Esophagus muscularis mucosa (tissue), 4 donors: ENCODE data around the gene DOK7. TPM values are rescaled to one million over a fixed set of nuclear protein-coding genes. Genes with fewer than 3 reads are reported as not detected.

Source experiments
- DNase-seq: peaks from one replicate; pipeline ENCODE4 v3.0.0-alpha.2; 2017; ENCODE audit errors: extremely low spot score
- H3K27ac ChIP-seq, 4 donors: fragments of 200-600 bp; sonication (generic); replicated peaks in 1 of 4; 1 replicate in 3 of 4; 2 replicates in 1 of 4; pipeline ENCODE4 v1.5.1; 2016 to 2019; ENCODE audit warnings: mild to moderate bottlenecking in 1 of 4
- H3K27me3 ChIP-seq, 4 donors: fragments of 200-600 bp; sonication (generic); one replicate each; pipeline versions ENCODE4 v1.5.1 to v1.6.0; 2016 to 2019
- H3K36me3 ChIP-seq, 4 donors: fragments of 200-600 bp; sonication (generic); one replicate each; pipeline ENCODE4 v1.5.1; 2016 to 2019
- H3K4me1 ChIP-seq, 4 donors: fragments of 200-600 bp; sonication (generic); one replicate each; pipeline ENCODE4 v1.5.1; 2016 to 2019
- H3K4me3 ChIP-seq, 4 donors: fragments of 200-600 bp; sonication (generic); 1 replicate in 2 of 4; 2 replicates in 2 of 4; pipeline ENCODE4 v1.5.1; 2016 to 2019; ENCODE audit warnings: mild to moderate bottlenecking in 4 of 4, moderate library complexity in 1 of 4
- H3K9me3 ChIP-seq, 4 donors: fragments of 200-600 bp; sonication (generic); 1 replicate in 3 of 4; 2 replicates in 1 of 4; pipeline ENCODE4 v1.5.1; 2016 to 2019
- CTCF ChIP-seq, 3 experiments: fragments of 200-600 bp in 2 of 3; fragments of 450-650 bp in 1 of 3; sonication (generic) in 2 of 3; IDR thresholded peaks; one replicate each; pipeline ENCODE4 v1.5.1; 2017 to 2019; ENCODE audit warnings: antibody characterized with exemption in 3 of 3, mild to moderate bottlenecking in 2 of 3, moderate library complexity in 1 of 3
- EP300 ChIP-seq: sonication (generic); formaldehyde crosslinking; IDR thresholded peaks from one replicate; pipeline ENCODE4 v1.6.1; 2017; ENCODE audit warnings: antibody characterized with exemption
- POLR2A ChIP-seq: fragments of 450-650 bp; IDR thresholded peaks from one replicate; pipeline ENCODE4 v1.6.1; 2017; ENCODE audit warnings: antibody characterized with exemption, moderate library complexity, mild to moderate bottlenecking, low read depth
- POLR2AphosphoS5 ChIP-seq, 2 donors: sonication (generic); formaldehyde crosslinking; IDR thresholded peaks; one replicate each; pipeline ENCODE4 v1.6.1; 2017; ENCODE audit warnings: antibody characterized with exemption in 2 of 2
- whole genome bisulfite sequencing: methylation state at CpG from one replicate; pipeline ENCODE4 v1.1.5; 2018; 5-methylcytosine and 5-hydroxymethylcytosine counted together
- intact Hi-C: fragments of 100-400 bp; cut with DNase I; formaldehyde crosslinking; loops from one replicate; pipeline ENCODE4 v1.15.1; 2023
- total RNA-seq, 4 donors: library from RNA; depleted of rRNA; stranded (reverse); fragments of >200 nt; gene quantifications; one replicate each; pipeline versions ENCODE4 v1.1.0 to v1.2.1, GENCODE V29; 2016

The DOK7 gene
- total RNA-seq, 4 donors from 2014 or later: 0.50 to 1.7 (median 1.4) TPM

- Histone ChIP-seq H3K36me3 (peaks cover 67 to 94% (median 84%) of the 10 kb centered on the region in 4 donors), H3K27me3 (no peaks in the 10 kb centered on the region), H3K27ac (no peak overlapping the region), H3K4me3 (no peak overlapping the region), H3K9me3 (no peaks in the 10 kb centered on the region), H3K4me1 (peaks cover 0 to 15% (median 0%) of the 10 kb centered on the region in 4 donors)
- no peak for TF ChIP-seq EP300
- no peak for TF ChIP-seq CTCF (IDR thresholded peaks at IDR 0.05)
- TF ChIP-seq POLR2AphosphoS5 (IDR thresholded peaks at IDR 0.05): no peak
- TF ChIP-seq POLR2A: no peak
- no peak for DNase-seq
- intact Hi-C loops: no loop called here
- 72% methylated on average over 5 of the region's 15 CpGs for WGBS
Observed at GRCh38 chr4:3522326-3522640, 59.2 kb downstream of the DOK7 start.

GRCh38 chr4:3522651-3523050 is 59.5 kb downstream of the DOK7 start:
- Histone ChIP-seq H3K4me1 (peaks cover 0 to 19% (median 0%) of the 10 kb centered on the region in 4 donors), H3K27ac (no peak overlapping the region), H3K27me3 (no peaks in the 10 kb centered on the region), H3K9me3 (no peaks in the 10 kb centered on the region), H3K36me3 (peaks cover 63 to 94% (median 82%) of the 10 kb centered on the region in 4 donors), H3K4me3 (no peak overlapping the region)
- TF ChIP-seq POLR2AphosphoS5 (IDR thresholded peaks at IDR 0.05): no peak
- TF ChIP-seq CTCF (IDR thresholded peaks at IDR 0.05): no peak
- TF ChIP-seq EP300: no peak
- TF ChIP-seq POLR2A: no peak
- WGBS: 86% methylated on average over 8 of the region's 19 CpGs
- intact Hi-C loops: no loop called here
- no peak for DNase-seq

- Histone ChIP-seq H3K27ac (no peak overlapping the region), H3K4me1 (peaks cover 0 to 24% (median under 1%) of the 10 kb centered on the region in 4 donors), H3K4me3 (no peak overlapping the region), H3K27me3 (no peaks in the 10 kb centered on the region), H3K36me3 (peaks cover 58 to 94% (median 82%) of the 10 kb centered on the region in 4 donors), H3K9me3 (no peaks in the 10 kb centered on the region)
- intact Hi-C loops: no loop called here
- no peak for DNase-seq
- TF ChIP-seq POLR2AphosphoS5 (IDR thresholded peaks at IDR 0.05) (no peak), CTCF (IDR thresholded peaks at IDR 0.05) (no peak), EP300 (no peak), POLR2A (no peak)
- 87% methylated on average over 9 of the region's 10 CpGs for WGBS
Observed at GRCh38 chr4:3523146-3523627, 60.1 kb downstream of the DOK7 start.

GRCh38 chr4:3523628-3524221 is 60.6 kb downstream of the DOK7 start:
- peaks cover 52 to 94% (median 82%) of the 10 kb centered on the region in 4 donors for H3K36me3 ChIP-seq
- DNase-seq: no peak

More at GRCh38 chr4:3523628-3524221, 60.6 kb downstream of the DOK7 start:
- no peaks in the 10 kb centered on the region for H3K27me3 ChIP-seq
- 85% methylated on average over 21 of the region's 24 CpGs for WGBS
- H3K9me3 ChIP-seq: no peaks in the 10 kb centered on the region
- no peak overlapping the region for H3K4me3 ChIP-seq
- H3K27ac ChIP-seq: no peak overlapping the region
- H3K4me1 ChIP-seq: peaks cover 0 to 27% (median 4%) of the 10 kb centered on the region in 4 donors
- intact Hi-C loops: no loop called here
- TF ChIP-seq EP300 (no peak), POLR2AphosphoS5 (IDR thresholded peaks at IDR 0.05) (no peak), POLR2A (no peak), CTCF (IDR thresholded peaks at IDR 0.05) (no peak)
